Astrocyte (in vitro differentiated cells and primary cell): ENCODE data around the gene FADS6. TPM values are rescaled to one million over a fixed set of nuclear protein-coding genes. Genes with fewer than 3 reads are reported as not detected.

Experiments
- DNase-seq: peaks from one replicate; pipeline ENCODE4 v3.0.0-alpha.2; 2010; ENCODE audit warnings: low read depth
- FAIRE-seq: peaks from 2 replicates; lab custom pipeline; 2011; peaks lifted over from hg19 to GRCh38; lab: Jason Lieb, UNC
- H2AFZ ChIP-seq: 2 replicates; pipeline ENCODE4 v1.6.0; 2012; ENCODE audit warnings: low read depth, low read length, inconsistent platforms
- H3K27ac ChIP-seq: 2 replicates; pipeline ENCODE4 v1.5.1; 2011; ENCODE audit warnings: low read depth, low read length, inconsistent platforms
- H3K27me3 ChIP-seq: 2 replicates; pipeline ENCODE4 v1.6.0; 2011; ENCODE audit warnings: low read length, inconsistent platforms; ENCODE audit not compliant: insufficient read depth
- H3K36me3 ChIP-seq: 2 replicates; pipeline ENCODE4 v1.5.1; 2011; ENCODE audit warnings: low read length, inconsistent platforms; ENCODE audit not compliant: insufficient read depth
- H3K4me1 ChIP-seq: 2 replicates; pipeline ENCODE4 v1.5.1; 2011; ENCODE audit warnings: low read length, inconsistent platforms; ENCODE audit not compliant: insufficient read depth
- H3K4me2 ChIP-seq: 2 replicates; pipeline ENCODE4 v1.6.0; 2012; ENCODE audit warnings: low read length, inconsistent platforms
- H3K4me3 ChIP-seq: 2 replicates; pipeline ENCODE4 v1.5.1; 2011; ENCODE audit warnings: low read depth, mild to moderate bottlenecking, low read length, inconsistent platforms; ENCODE audit not compliant: insufficient read depth
- H3K79me2 ChIP-seq: 2 replicates; pipeline ENCODE4 v1.6.0; 2012; ENCODE audit warnings: mild to moderate bottlenecking, low read length, inconsistent platforms; ENCODE audit not compliant: insufficient read depth
- H3K9ac ChIP-seq: 2 replicates; pipeline ENCODE4 v1.6.0; 2012; ENCODE audit warnings: mild to moderate bottlenecking, low read length, inconsistent platforms
- H3K9me3 ChIP-seq: 2 replicates; pipeline ENCODE4 v1.5.1; 2012; ENCODE audit warnings: low read depth, mild to moderate bottlenecking, low read length, inconsistent platforms; ENCODE audit not compliant: insufficient read depth
- H4K20me1 ChIP-seq: 2 replicates; pipeline ENCODE4 v1.6.0; 2012; ENCODE audit warnings: low read length, inconsistent platforms; ENCODE audit not compliant: insufficient read depth
- H3K27ac Mint-ChIP-seq: one replicate; pipeline ENCODE4 v1.8.0; 2021; ENCODE audit warnings: mild to moderate bottlenecking, mixed read lengths; ENCODE audit not compliant: unreplicated experiment
- H3K27me3 Mint-ChIP-seq: one replicate; pipeline ENCODE4 v1.8.0; 2021; ENCODE audit warnings: low read depth, mixed read lengths; ENCODE audit not compliant: unreplicated experiment
- H3K36me3 Mint-ChIP-seq: one replicate; pipeline ENCODE4 v1.8.0; 2021; ENCODE audit warnings: low read depth, mixed read lengths; ENCODE audit not compliant: unreplicated experiment
- H3K4me1 Mint-ChIP-seq: one replicate; pipeline ENCODE4 v1.8.0; 2021; ENCODE audit warnings: low read depth, mixed read lengths; ENCODE audit not compliant: unreplicated experiment
- H3K4me3 Mint-ChIP-seq: one replicate; pipeline ENCODE4 v1.8.0; 2021; ENCODE audit warnings: mild to moderate bottlenecking, moderate library complexity, mixed read lengths; ENCODE audit not compliant: unreplicated experiment
- H3K9me3 Mint-ChIP-seq: one replicate; pipeline ENCODE4 v1.8.0; 2021; ENCODE audit warnings: mild to moderate bottlenecking, mixed read lengths; ENCODE audit not compliant: unreplicated experiment
- EZH2 ChIP-seq: IDR thresholded peaks from 2 replicates; pipeline ENCODE4 v1.6.1; 2012; ENCODE audit warnings: mild to moderate bottlenecking, low read length, inconsistent platforms; ENCODE audit not compliant: insufficient read depth
- total RNA-seq: library from RNA; stranded (reverse); gene quantifications from 2 replicates; pipeline ENCODE4 v1.2.1, GENCODE V29; 2021
- TF ChIP-seq, protein P1 (sequence below): IDR thresholded peaks from 2 replicates; pipeline ENCODE4 v1.5.1; 2011; ENCODE audit warnings: low read depth, mild to moderate bottlenecking, inconsistent platforms, low read length, moderate library complexity; ENCODE audit not compliant: insufficient read depth

Gene FADS6
- total RNA-seq, 1 donor from 2014 or later = not detected

DNA sequence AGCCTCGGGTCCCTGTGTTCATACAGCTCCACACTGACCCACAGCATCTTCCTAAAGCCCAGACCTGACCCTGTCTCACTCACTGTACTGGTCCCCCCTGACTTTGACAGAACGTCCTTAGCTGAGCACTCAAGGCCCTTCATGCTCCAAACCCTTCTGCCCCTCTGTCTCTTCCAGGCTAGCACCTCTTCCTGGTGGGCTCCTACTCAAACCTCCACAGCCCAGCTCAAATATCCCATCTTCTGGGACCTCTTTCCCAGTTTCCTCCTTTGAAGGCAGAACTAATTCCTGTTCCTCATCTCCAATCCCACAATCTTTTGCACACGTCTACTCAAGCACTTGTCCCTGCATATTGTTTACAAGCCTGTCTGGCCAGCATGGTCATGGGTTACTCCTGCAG lies 42.5 kb downstream of the FADS6 start:
- Histone ChIP-seq H3K4me2 (no peak overlapping the region), H3K9me3 (peaks cover 3% of the 10 kb centered on the region), H3K36me3 (no peaks in the 10 kb centered on the region), H2AFZ (no peak overlapping the region), H4K20me1 (no peaks in the 10 kb centered on the region), H3K27ac (no peak overlapping the region), H3K4me3 (no peak overlapping the region), H3K9ac (no peak overlapping the region), H3K27me3 (peaks cover 36% of the 10 kb centered on the region), H3K79me2 (no peaks in the 10 kb centered on the region), H3K4me1 (no peaks in the 10 kb centered on the region)
- Mint-ChIP-seq H3K4me1 (peaks cover under 1% of the 10 kb centered on the region), H3K27ac (no peak overlapping the region), H3K27me3 (peaks cover 71% of the 10 kb centered on the region), H3K36me3 (peaks cover 4% of the 10 kb centered on the region), H3K9me3 (peaks cover 3% of the 10 kb centered on the region), H3K4me3 (no peak overlapping the region)
- no peak for TF ChIP-seq EZH2
- TF ChIP-seq, protein P1, sequence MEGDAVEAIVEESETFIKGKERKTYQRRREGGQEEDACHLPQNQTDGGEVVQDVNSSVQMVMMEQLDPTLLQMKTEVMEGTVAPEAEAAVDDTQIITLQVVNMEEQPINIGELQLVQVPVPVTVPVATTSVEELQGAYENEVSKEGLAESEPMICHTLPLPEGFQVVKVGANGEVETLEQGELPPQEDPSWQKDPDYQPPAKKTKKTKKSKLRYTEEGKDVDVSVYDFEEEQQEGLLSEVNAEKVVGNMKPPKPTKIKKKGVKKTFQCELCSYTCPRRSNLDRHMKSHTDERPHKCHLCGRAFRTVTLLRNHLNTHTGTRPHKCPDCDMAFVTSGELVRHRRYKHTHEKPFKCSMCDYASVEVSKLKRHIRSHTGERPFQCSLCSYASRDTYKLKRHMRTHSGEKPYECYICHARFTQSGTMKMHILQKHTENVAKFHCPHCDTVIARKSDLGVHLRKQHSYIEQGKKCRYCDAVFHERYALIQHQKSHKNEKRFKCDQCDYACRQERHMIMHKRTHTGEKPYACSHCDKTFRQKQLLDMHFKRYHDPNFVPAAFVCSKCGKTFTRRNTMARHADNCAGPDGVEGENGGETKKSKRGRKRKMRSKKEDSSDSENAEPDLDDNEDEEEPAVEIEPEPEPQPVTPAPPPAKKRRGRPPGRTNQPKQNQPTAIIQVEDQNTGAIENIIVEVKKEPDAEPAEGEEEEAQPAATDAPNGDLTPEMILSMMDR = no peak
- DNase-seq (no peak), FAIRE-seq (no peak)

DNA sequence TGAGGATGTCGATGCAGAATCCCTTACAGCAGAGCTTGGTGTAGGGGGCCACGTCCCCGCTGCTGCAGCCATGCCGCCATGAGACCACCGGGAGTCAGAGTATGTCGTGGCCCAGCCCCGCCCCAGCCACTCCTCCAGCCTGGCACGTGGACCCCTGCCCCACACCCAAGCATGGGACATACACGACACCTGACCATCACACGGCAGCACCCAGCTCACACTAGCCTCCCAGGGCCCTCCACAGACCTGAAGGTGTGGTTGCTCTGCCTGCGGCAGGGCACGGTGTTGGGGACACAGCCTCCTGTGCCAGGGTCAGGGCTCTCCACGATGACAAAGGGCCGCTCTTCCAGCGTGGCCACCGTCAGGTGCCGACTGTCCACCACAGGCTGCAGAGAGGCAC lies 43.1 kb downstream of the FADS6 start:
- Histone ChIP-seq H3K27ac (no peak overlapping the region), H3K4me3 (no peak overlapping the region), H3K4me1 (no peaks in the 10 kb centered on the region), H4K20me1 (no peaks in the 10 kb centered on the region), H3K27me3 (peaks cover 35% of the 10 kb centered on the region), H3K9ac (no peak overlapping the region), H3K4me2 (no peak overlapping the region), H3K36me3 (no peaks in the 10 kb centered on the region), H3K79me2 (no peaks in the 10 kb centered on the region), H2AFZ (no peak overlapping the region), H3K9me3 (peaks cover 3% of the 10 kb centered on the region)
- FAIRE-seq (no peak), DNase-seq (no peak)
- Mint-ChIP-seq H3K27me3 (peaks cover 71% of the 10 kb centered on the region), H3K36me3 (peaks cover 4% of the 10 kb centered on the region), H3K4me1 (no peaks in the 10 kb centered on the region), H3K4me3 (no peak overlapping the region), H3K9me3 (peaks cover 2% of the 10 kb centered on the region), H3K27ac (no peak overlapping the region)
- TF ChIP-seq EZH2 = no peak
- TF ChIP-seq, protein P1 = no peak

DNA sequence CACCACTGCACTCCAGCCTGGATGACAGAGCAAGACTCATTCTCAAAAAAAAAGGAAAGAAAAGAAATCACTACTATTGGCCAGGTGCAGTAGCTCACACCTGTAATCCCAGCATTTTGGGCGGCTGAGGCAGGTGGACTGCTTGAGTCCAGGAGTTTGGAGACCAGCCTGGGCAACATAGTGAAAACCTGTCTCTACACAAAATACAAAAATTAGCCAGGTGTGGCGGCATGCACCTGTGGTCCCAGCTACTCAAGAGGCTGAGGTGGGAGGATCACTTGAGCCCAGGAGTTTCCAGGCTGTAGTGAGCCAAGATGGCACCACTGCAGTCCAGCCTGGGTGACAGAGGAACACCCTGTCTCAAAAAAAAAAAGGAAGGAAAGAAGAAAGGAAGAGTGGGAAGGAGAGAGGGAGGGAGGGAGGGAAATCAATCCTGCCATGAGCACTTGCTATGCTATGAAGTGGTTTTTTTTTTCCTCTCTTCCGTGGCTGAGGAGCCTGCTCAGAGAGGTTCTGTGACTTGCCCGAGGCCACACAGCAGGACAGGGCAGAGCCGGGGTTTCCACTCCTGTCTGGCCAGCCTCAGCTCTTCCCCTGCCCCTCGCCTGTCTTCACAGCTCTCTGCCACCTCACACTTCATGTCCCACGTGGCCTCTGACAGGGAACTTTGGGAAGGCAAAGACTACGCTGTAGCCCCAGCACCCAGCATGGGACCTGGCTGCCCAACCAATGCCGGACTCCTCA lies 44.6 kb downstream of the FADS6 start:
- DNase-seq (no peak), FAIRE-seq (no peak)
- Histone ChIP-seq H3K27me3 (peaks cover 26% of the 10 kb centered on the region), H3K9me3 (peaks cover 3% of the 10 kb centered on the region), H3K4me2 (no peak overlapping the region), H3K79me2 (no peaks in the 10 kb centered on the region), H3K36me3 (no peaks in the 10 kb centered on the region), H4K20me1 (no peaks in the 10 kb centered on the region), H3K27ac (no peak overlapping the region), H2AFZ (no peak overlapping the region), H3K4me1 (no peaks in the 10 kb centered on the region), H3K9ac (no peak overlapping the region), H3K4me3 (no peak overlapping the region)
- H3K36me3 Mint-ChIP-seq = peaks cover 4% of the 10 kb centered on the region
- peaks cover 67% of the 10 kb centered on the region for H3K27me3 Mint-ChIP-seq
- H3K9me3 Mint-ChIP-seq = peaks cover 2% of the 10 kb centered on the region
- no peak overlapping the region for H3K27ac Mint-ChIP-seq
- no peaks in the 10 kb centered on the region for H3K4me1 Mint-ChIP-seq
- TF ChIP-seq, protein P1 = no peak
- TF ChIP-seq EZH2 = no peak
- H3K4me3 Mint-ChIP-seq = no peak overlapping the region
